ENCODE data around the gene SAPCD1. TPM values are rescaled to one million over a fixed set of nuclear protein-coding genes. Genes with fewer than 3 reads are reported as not detected.
"Not testable (repeated sequence)": the region's sequence is repeated elsewhere in the genome, so short reads cannot be mapped to it uniquely, and the experiment has no call there.

SAPCD1 gene
- total RNA-seq, 2 donors from 2014 or later = not detected

DNA sequence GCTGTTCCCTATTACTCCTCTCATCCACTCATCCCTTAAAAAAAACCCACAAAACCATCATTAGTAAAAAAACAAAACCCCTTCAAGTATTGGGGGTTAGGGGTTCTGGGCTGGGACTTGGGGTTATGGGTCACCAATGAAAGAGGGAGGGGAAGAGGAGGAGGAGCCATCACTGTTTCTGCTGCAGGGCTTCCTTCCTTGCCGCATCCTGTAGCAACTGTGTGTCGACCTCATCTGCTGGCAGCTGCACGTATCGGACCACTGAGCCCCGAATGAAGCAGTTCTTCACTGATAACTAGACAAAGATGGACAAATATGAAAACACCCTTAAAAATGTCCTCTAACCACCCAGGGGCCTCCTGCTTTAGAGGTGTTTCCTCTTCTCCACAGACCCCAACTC is 35.1 kb downstream of the SAPCD1 start:
- Histone ChIP-seq H3K27me3 (no peaks in the 10 kb centered on the region), H3K27ac (no peak overlapping the region), H3K9me3 (no peaks in the 10 kb centered on the region), H3K36me3 (peaks cover 12% of the 10 kb centered on the region), H3K4me3 (no peak overlapping the region), H3K4me1 (peaks cover 0 to 12% of the 10 kb centered on the region in 2 donors)
- TF ChIP-seq, protein P1, sequence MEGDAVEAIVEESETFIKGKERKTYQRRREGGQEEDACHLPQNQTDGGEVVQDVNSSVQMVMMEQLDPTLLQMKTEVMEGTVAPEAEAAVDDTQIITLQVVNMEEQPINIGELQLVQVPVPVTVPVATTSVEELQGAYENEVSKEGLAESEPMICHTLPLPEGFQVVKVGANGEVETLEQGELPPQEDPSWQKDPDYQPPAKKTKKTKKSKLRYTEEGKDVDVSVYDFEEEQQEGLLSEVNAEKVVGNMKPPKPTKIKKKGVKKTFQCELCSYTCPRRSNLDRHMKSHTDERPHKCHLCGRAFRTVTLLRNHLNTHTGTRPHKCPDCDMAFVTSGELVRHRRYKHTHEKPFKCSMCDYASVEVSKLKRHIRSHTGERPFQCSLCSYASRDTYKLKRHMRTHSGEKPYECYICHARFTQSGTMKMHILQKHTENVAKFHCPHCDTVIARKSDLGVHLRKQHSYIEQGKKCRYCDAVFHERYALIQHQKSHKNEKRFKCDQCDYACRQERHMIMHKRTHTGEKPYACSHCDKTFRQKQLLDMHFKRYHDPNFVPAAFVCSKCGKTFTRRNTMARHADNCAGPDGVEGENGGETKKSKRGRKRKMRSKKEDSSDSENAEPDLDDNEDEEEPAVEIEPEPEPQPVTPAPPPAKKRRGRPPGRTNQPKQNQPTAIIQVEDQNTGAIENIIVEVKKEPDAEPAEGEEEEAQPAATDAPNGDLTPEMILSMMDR (IDR thresholded peaks at IDR 0.05) = no peak
- DNase-seq (ENCODE audit: low spot score) = no peak

DNA sequence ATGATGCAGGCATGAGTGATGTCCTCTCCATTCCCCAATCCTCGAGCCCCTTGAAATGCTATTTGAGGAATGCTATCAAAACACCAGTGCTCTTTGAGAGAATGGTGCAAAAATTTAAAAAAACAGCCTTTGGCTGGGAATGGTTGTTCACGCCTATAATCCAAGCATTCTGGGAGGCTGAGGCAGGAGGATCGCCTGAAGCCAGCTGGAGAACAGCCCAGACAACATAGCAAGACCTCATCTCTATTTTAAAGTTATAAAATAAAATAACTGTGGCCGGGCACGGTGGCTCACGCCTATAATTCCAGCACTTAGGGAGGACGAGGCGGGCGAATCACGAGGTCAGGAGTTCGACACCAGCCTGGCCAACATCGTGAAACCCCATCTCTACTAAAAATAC is 37.3 kb downstream of the SAPCD1 start:
- peaks cover 0 to 4% of the 10 kb centered on the region in 2 donors for H3K4me1 ChIP-seq
- H3K4me3 ChIP-seq = no peak overlapping the region
- TF ChIP-seq, protein P1 (IDR thresholded peaks at IDR 0.05) = no peak
- H3K36me3 ChIP-seq = peaks cover 12% of the 10 kb centered on the region
- DNase-seq (ENCODE audit: low spot score) = no peak
- no peaks in the 10 kb centered on the region for H3K9me3 ChIP-seq
- no peak overlapping the region for H3K27ac ChIP-seq
- no peaks in the 10 kb centered on the region for H3K27me3 ChIP-seq

DNA sequence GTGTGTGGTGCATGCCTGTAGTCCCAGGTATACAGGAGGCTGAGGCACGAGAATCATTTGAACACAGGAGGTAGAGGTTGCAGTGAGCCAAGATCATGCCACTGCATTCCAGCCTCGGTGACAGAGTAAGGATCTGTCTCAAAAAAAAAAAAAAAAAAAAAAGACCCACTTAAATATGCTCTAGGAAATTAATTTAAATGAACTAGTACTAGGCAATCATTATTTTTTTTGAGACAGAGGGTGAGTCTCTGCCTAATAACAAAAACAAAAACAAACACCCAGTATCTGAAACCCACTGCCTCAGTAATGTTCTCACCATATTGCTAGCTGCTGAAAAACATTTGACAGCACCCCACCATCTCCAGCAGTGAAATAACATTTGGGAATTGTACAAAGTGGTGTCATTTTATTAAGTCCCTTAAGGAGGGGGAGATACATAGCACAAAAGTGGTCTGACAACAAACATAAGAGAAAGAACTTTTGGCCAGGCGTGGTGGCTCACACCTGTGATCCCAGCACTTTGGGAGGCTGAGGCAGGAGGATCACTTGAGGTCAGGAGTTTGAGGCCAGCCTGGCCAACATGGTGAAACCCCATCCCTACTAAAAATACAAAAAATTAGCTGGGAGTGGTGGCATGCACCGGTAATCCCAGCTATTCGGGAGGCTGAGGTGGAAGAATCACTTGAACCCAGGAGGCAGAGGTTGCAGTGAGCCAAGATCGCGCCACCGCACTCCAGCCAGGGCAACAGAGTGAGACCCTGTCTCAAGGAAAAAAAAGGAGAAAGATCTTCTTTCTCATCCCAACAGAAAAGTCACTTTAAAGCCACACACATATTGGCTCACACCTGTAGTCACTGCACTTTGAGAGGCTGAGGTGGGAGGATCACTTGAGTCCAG is 38.8 kb downstream of the SAPCD1 start:
- H3K4me3 ChIP-seq; H3K27me3 ChIP-seq; H3K27ac ChIP-seq; DNase-seq (ENCODE audit: low spot score); H3K9me3 ChIP-seq: not testable (repeated sequence)
- peaks cover 0 to 10% of the 10 kb centered on the region in 2 donors for H3K4me1 ChIP-seq
- peaks cover 12% of the 10 kb centered on the region for H3K36me3 ChIP-seq

DNA sequence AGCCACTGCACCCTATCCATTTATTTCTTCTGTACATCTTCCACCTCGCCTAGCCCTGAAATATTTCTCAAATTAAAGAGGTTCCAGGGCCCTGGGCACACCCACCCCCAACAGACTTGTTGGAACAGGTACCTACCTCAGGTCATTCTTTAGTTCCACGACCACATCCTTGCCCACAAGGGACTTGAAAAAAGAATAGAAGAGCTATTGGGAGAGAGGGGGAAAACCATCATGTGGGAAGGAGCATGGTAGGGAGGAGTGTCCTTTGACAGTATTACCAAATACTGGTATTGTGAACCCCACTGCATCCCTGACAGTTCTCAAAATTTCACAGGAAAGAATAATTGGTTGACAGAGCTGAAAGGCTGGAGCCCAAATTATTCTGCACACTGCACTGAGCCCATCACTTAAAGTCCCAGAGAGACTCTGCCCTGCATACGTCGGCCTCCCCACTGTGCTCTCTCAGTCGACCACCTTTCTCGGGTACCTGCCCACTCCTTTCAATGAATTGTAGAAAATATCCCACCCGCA is 43.5 kb downstream of the SAPCD1 start:
- peak overlapping the region; percentile 46 to 62 for H3K4me3 ChIP-seq
- TF ChIP-seq, protein P1 (IDR thresholded peaks at IDR 0.05) = no peak
- H3K27me3 ChIP-seq = no peaks in the 10 kb centered on the region
- DNase-seq (ENCODE audit: low spot score) = no peak
- H3K27ac ChIP-seq = peak overlapping the region; percentile 90 to 93
- H3K4me1 ChIP-seq = peaks cover 0 to 17% of the 10 kb centered on the region in 2 donors
- peaks cover 12% of the 10 kb centered on the region for H3K36me3 ChIP-seq
- H3K9me3 ChIP-seq = no peaks in the 10 kb centered on the region

DNA sequence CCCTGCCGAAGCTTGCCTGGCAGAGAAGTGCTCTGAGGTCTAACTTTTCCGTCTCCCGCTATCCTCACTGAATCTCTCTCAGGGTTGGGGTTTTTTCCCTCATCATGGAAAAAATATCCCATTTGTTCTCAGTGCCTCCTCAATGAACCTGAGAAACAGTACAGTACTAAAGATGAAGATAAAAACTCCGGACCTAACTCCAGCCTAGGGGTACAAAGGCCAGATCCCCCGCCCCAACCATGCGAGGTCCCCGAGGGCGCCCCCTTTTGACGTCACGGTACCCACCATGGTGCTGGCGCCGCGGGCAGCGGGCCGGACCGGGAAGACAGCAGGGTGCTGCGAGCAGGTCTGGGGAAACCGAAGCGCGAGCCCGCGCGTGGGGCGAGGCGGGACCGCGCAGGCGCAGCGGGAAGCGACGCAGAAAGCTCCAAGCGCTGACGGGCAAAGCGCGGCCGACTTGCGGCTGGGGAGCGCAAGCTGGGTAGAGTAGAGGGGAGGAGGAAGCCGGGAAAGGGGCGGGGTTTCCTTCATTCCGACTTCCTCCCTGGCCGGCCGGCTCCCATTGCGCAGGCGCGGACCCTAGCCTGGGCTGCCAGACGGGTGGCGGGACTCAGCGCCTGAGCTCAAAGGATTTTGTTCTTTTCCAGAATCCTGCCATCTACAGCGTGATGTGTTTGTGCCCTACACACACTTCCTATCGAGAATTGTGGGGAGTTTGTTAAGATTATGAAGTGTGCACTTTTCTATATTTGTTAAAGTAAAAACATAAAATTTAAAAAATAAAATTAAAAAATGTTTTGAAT is 44.2 kb downstream of the SAPCD1 start, which contains the start of gene LSM2:
Gene LSM2 (minus strand): TSS at position 497 of the 803 bp plus-strand sequence. CDS start 209 bp downstream, at position 288.
- Histone ChIP-seq H3K9me3 (no peaks in the 10 kb centered on the region), H3K4me3 (peak within 1 kb of the TSS; percentile 46 to 62), H3K4me1 (peaks cover 0 to 17% of the 10 kb centered on the region in 2 donors), H3K27me3 (no peaks in the 10 kb centered on the region), H3K27ac (peak within 1 kb of the TSS; percentile 90 to 93), H3K36me3 (peaks cover 8% of the 10 kb centered on the region)
- TF ChIP-seq, protein P1 (IDR thresholded peaks at IDR 0.05) = peak in 1 of 2 donors; percentile 47
- DNase-seq (ENCODE audit: low spot score) = peak; percentile 98

DNA sequence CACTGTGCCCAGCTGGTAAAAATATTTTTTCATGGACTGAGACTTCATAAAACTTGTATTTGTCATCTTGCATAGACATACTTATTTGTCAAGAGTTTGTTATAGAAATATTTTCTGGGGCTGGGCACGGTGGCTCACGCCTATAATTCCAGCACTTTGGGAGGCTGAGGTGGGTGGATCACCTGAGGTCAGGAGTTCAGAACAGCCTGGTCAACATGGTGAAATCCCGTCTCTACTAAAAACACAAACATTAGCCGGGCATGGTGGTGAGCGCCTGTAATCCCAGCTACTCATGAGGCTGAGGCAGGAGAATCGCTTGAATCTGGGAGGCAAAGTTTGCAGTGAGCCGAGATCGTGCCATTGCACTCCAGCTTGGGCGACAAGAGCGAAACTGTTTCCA is 46.1 kb downstream of the SAPCD1 start:
- H3K27ac ChIP-seq; H3K36me3 ChIP-seq; H3K27me3 ChIP-seq; H3K4me3 ChIP-seq; DNase-seq (ENCODE audit: low spot score); H3K9me3 ChIP-seq: not testable (repeated sequence)
- H3K4me1 ChIP-seq = peaks cover 0 to 21% of the 10 kb centered on the region in 2 donors
